OCI-LY3 (cell line): ENCODE data around the gene SECTM1.

Experiments used
- H2AFZ ChIP-seq: fragments of 200-600, 300-600 bp; shearing (Covaris generic); 2 replicates; pipeline ENCODE4 v1.6.0; 2014; ENCODE audit warnings: antibody characterized with exemption, low read depth, low read length
- H3K27ac ChIP-seq: fragments of 200-600, 300-600 bp; sonication (generic); 2 replicates; pipeline ENCODE4 v1.5.1; 2014; ENCODE audit warnings: mild to moderate bottlenecking, low read length, moderate library complexity, mixed read lengths
- H3K27me3 ChIP-seq: fragments of 200-600, 300-600 bp; sonication (generic); 2 replicates; pipeline ENCODE4 v1.6.1; 2014; ENCODE audit warnings: low read depth, low read length, mixed read lengths
- H3K36me3 ChIP-seq: fragments of 200-600, 300-600 bp; sonication (generic); replicated peaks from 2 replicates; pipeline ENCODE3; 2014; ENCODE audit warnings: low read depth, low read length, mixed read lengths
- H3K4me1 ChIP-seq: fragments of 300-600, 200-600 bp; sonication (generic); 2 replicates; pipeline ENCODE4 v1.6.1; 2014; ENCODE audit warnings: low read length, mixed read lengths
- H3K4me2 ChIP-seq: fragments of 200-600, 300-600 bp; sonication (generic); 2 replicates; pipeline ENCODE4 v1.6.1; 2014; ENCODE audit warnings: low read length, mixed read lengths
- H3K4me3 ChIP-seq: fragments of 300-600, 200-600 bp; sonication (generic); 2 replicates; pipeline ENCODE4 v1.5.1; 2014; ENCODE audit warnings: antibody characterized with exemption, mild to moderate bottlenecking, low read length, moderate library complexity
- H3K79me2 ChIP-seq: fragments of 300-600, 200-600 bp; shearing (Covaris generic); 2 replicates; pipeline ENCODE4 v1.6.1; 2014; ENCODE audit warnings: mild to moderate bottlenecking, low read length, mixed read lengths
- H3K9ac ChIP-seq: fragments of 300-600, 200-600 bp; shearing (Covaris generic); 2 replicates; pipeline ENCODE4 v1.6.0; 2014; ENCODE audit warnings: mild to moderate bottlenecking, low read length, moderate library complexity
- H3K9me3 ChIP-seq: fragments of 200-600, 300-600 bp; shearing (Covaris generic); 2 replicates; pipeline ENCODE4 v1.6.1; 2014; ENCODE audit warnings: low read length, mixed read lengths; ENCODE audit not compliant: insufficient read depth
- H4K20me1 ChIP-seq: fragments of 200-600, 300-600 bp; sonication (generic); 2 replicates; pipeline ENCODE4 v1.6.1; 2016; ENCODE audit warnings: low read length, mixed read lengths; ENCODE audit not compliant: insufficient read depth
- CTCF ChIP-seq: fragments of 200-600, 300-600 bp; sonication (generic); IDR thresholded peaks from 2 replicates; pipeline ENCODE4 v1.5.1; 2014; ENCODE audit warnings: antibody characterized with exemption, low read length, low read depth
- EZH2phosphoT487 ChIP-seq: fragments of 200-600 bp; shearing (Covaris generic); IDR thresholded peaks from 2 replicates; pipeline ENCODE4 v1.6.1; 2018; ENCODE audit warnings: antibody characterized with exemption, mixed run types, low read depth

SECTM1 gene

GRCh38 chr17:82353484-82353883, 19.9 kb upstream of the SECTM1 start:
- H3K4me1 ChIP-seq, result peaks cover 56% of the 10 kb centered on the region
- no peaks in the 10 kb centered on the region for H4K20me1 ChIP-seq
- no peaks in the 10 kb centered on the region for H3K36me3 ChIP-seq
- H3K27ac ChIP-seq, result no peak overlapping the region
- H2AFZ ChIP-seq, result no peak overlapping the region
- H3K4me2 ChIP-seq, result no peak overlapping the region
- no peaks in the 10 kb centered on the region for H3K9me3 ChIP-seq
- H3K9ac ChIP-seq, result no peak overlapping the region
- no peak for TF ChIP-seq EZH2phosphoT487
- no peak for TF ChIP-seq CTCF
- no peak overlapping the region for H3K4me3 ChIP-seq
- H3K27me3 ChIP-seq, result peaks cover 5% of the 10 kb centered on the region
- H3K79me2 ChIP-seq, result no peaks in the 10 kb centered on the region

- Histone ChIP-seq H3K4me2 (peak overlapping the region; percentile 50), H2AFZ (no peak overlapping the region), H3K79me2 (no peaks in the 10 kb centered on the region), H3K27me3 (peaks cover 8% of the 10 kb centered on the region), H3K9me3 (no peaks in the 10 kb centered on the region), H3K9ac (no peak overlapping the region), H3K27ac (no peak overlapping the region), H4K20me1 (no peaks in the 10 kb centered on the region), H3K36me3 (no peaks in the 10 kb centered on the region), H3K4me3 (peak overlapping the region; percentile 21; the same call in 1 of the 2 replicates), H3K4me1 (peaks cover 40% of the 10 kb centered on the region)
- TF ChIP-seq CTCF, result peak; percentile 91
- TF ChIP-seq EZH2phosphoT487, result no peak
Measured at GRCh38 chr17:82351713-82352488, 18.3 kb upstream of the SECTM1 start.

DNA sequence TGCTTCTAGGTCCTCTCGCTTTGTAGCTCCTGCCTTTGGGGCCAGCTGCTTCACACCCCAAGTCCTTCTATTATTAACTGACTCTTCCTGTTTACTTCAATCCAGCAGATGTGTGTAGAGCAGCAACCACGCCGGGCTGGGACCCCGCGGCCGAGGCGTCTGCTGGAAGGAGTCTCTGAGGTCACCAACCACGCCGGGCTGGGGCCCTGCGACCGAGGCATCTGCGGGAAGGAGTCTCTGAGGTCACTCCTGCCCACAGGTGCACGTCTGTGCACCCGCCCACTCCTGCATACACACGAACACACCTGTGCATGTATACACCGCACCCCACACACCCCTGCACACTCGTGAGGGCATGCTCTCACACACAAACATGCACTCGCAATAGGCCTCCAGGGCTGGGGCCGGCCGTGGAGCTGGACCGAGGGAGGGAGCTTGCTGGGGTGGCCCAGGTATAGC, 17.7 kb upstream of the SECTM1 start:
- peaks cover 34% of the 10 kb centered on the region for H3K4me1 ChIP-seq
- H3K9me3 ChIP-seq, result no peaks in the 10 kb centered on the region
- TF ChIP-seq CTCF (no peak), EZH2phosphoT487 (no peak)
- no peak overlapping the region for H2AFZ ChIP-seq
- peak overlapping the region; percentile 17 for H3K4me3 ChIP-seq
- no peak overlapping the region for H3K9ac ChIP-seq
- H3K79me2 ChIP-seq, result no peaks in the 10 kb centered on the region
- no peak overlapping the region for H3K27ac ChIP-seq
- no peaks in the 10 kb centered on the region for H4K20me1 ChIP-seq
- peaks cover 8% of the 10 kb centered on the region for H3K27me3 ChIP-seq
- H3K36me3 ChIP-seq, result no peaks in the 10 kb centered on the region
- peak overlapping the region; percentile 39 for H3K4me2 ChIP-seq

GRCh38 chr17:82350182-82351030, 16.8 kb upstream of the SECTM1 start:
- H3K4me1 ChIP-seq, result peaks cover 34% of the 10 kb centered on the region
- H3K4me2 ChIP-seq, result peak overlapping the region; percentile 39
- H3K4me3 ChIP-seq, result 0 out of 2 replicates have a peak overlapping the region, but pooled peaks have one; percentile 6
- TF ChIP-seq EZH2phosphoT487 (no peak), CTCF (peak; percentile 35)
- no peaks in the 10 kb centered on the region for H3K36me3 ChIP-seq
- peak overlapping the region; percentile 22; the same call in 1 of the 2 replicates for H3K27ac ChIP-seq
- no peaks in the 10 kb centered on the region for H3K79me2 ChIP-seq
- no peak overlapping the region for H3K9ac ChIP-seq
- peaks cover 8% of the 10 kb centered on the region for H3K27me3 ChIP-seq
- no peaks in the 10 kb centered on the region for H3K9me3 ChIP-seq
- no peak overlapping the region for H2AFZ ChIP-seq
- no peaks in the 10 kb centered on the region for H4K20me1 ChIP-seq
